T-helper 9 cell (primary cell): ENCODE results near the gene TCF15.
"Not testable (repeated sequence)": the region's sequence is repeated elsewhere in the genome, so short reads cannot be mapped to it uniquely, and the experiment has no call there.

ENCODE experiments used
- DNase-seq: peaks from one replicate; pipeline ENCODE4 v3.0.0-alpha.2; 2020

TCF15 gene

GRCh38 chr20:609371-609964 lies 641 bp downstream of the TCF15 start:
- no peak for DNase-seq

GRCh38 chr20:608970-609369 lies 1.1 kb downstream of the TCF15 start:
- DNase-seq: no peak

- DNase-seq: no peak
These were observed 2.6 kb downstream of the TCF15 start for GRCh38 chr20:607476-607875.

- DNase-seq: no peak
These were observed 4.9 kb downstream of the TCF15 start for GRCh38 chr20:605237-605636.

GRCh38 chr20:603116-603640 lies 6.9 kb downstream of the TCF15 start:
- no peak for DNase-seq

- no peak for DNase-seq
These were observed 7.8 kb downstream of the TCF15 start for GRCh38 chr20:602111-602970.

- no peak for DNase-seq
These were observed 9.4 kb downstream of the TCF15 start for GRCh38 chr20:600736-601135.

GRCh38 chr20:600141-600540 lies 10.0 kb downstream of the TCF15 start:
- DNase-seq: no peak

GRCh38 chr20:598133-598850 lies 11.8 kb downstream of the TCF15 start:
- no peak for DNase-seq

GRCh38 chr20:597560-597959 lies 12.5 kb downstream of the TCF15 start:
- no peak for DNase-seq

GRCh38 chr20:595330-596308 lies 14.5 kb downstream of the TCF15 start:
- no peak for DNase-seq

- no peak for DNase-seq
These were observed 17.6 kb downstream of the TCF15 start for GRCh38 chr20:592506-592905.

GRCh38 chr20:591941-592340 lies 18.2 kb downstream of the TCF15 start:
- DNase-seq: no peak

- no peak for DNase-seq
These were observed 21.0 kb downstream of the TCF15 start for GRCh38 chr20:588932-589672.

- DNase-seq: no peak
These were observed 21.6 kb downstream of the TCF15 start for GRCh38 chr20:588476-588875.

GRCh38 chr20:584971-585301 lies 25.2 kb downstream of the TCF15 start:
- no peak for DNase-seq

GRCh38 chr20:584161-584970 lies 25.7 kb downstream of the TCF15 start:
- no peak for DNase-seq

GRCh38 chr20:582204-582603 lies 27.9 kb downstream of the TCF15 start:
- no peak for DNase-seq

- not testable (repeated sequence) for DNase-seq
These were observed 31.0 kb downstream of the TCF15 start for GRCh38 chr20:578940-579690.

GRCh38 chr20:577167-577791 lies 32.8 kb downstream of the TCF15 start:
- no peak for DNase-seq
